ENCODE measurements around the gene VGLL4.
A peak's percentile ranks its signal among the peaks of the same experiment; 100 is the strongest.

The VGLL4 gene

GRCh38 chr3:11653298-11654055, 9.8 kb upstream of the VGLL4 start:
- DNase-seq (ENCODE audit: low read depth), result no peak

GRCh38 chr3:11651900-11652299, 8.2 kb upstream of the VGLL4 start:
- no peak for DNase-seq (ENCODE audit: low read depth)

- DNase-seq (ENCODE audit: low read depth), result no peak
Measured at GRCh38 chr3:11651477-11651876, 7.8 kb upstream of the VGLL4 start.

- no peak for DNase-seq (ENCODE audit: low read depth)
Measured at GRCh38 chr3:11650391-11650790, 6.7 kb upstream of the VGLL4 start.

- DNase-seq (ENCODE audit: low read depth), result no peak
Measured at GRCh38 chr3:11648735-11649134, 5.0 kb upstream of the VGLL4 start.

- no peak for DNase-seq (ENCODE audit: low read depth)
Measured at GRCh38 chr3:11643201-11643603, 513 bp downstream of the VGLL4 start.

- DNase-seq (ENCODE audit: low read depth), result peak; percentile 45
Measured at GRCh38 chr3:11642431-11643191, 1.1 kb downstream of the VGLL4 start.

- DNase-seq (ENCODE audit: low read depth), result no peak
Measured at GRCh38 chr3:11641683-11642430, 1.9 kb downstream of the VGLL4 start.

GRCh38 chr3:11641316-11641682, 2.4 kb downstream of the VGLL4 start:
- no peak for DNase-seq (ENCODE audit: low read depth)

GRCh38 chr3:11640009-11640673, 3.6 kb downstream of the VGLL4 start:
- no peak for DNase-seq (ENCODE audit: low read depth)

- no peak for DNase-seq (ENCODE audit: low read depth)
Measured at GRCh38 chr3:11638495-11639358, 5.0 kb downstream of the VGLL4 start.

- DNase-seq (ENCODE audit: low read depth), result no peak
Measured at GRCh38 chr3:11637901-11638458, 5.7 kb downstream of the VGLL4 start.

- no peak for DNase-seq (ENCODE audit: low read depth)
Measured at GRCh38 chr3:11636394-11636770, 7.3 kb downstream of the VGLL4 start.

- no peak for DNase-seq (ENCODE audit: low read depth)
Measured at GRCh38 chr3:11635680-11636393, 7.9 kb downstream of the VGLL4 start.

GRCh38 chr3:11634974-11635612, 8.6 kb downstream of the VGLL4 start:
- DNase-seq (ENCODE audit: low read depth), result no peak

- no peak for DNase-seq (ENCODE audit: low read depth)
Measured at GRCh38 chr3:11634081-11634635, 9.6 kb downstream of the VGLL4 start.

- no peak for DNase-seq (ENCODE audit: low read depth)
Measured at GRCh38 chr3:11632966-11633365, 10.7 kb downstream of the VGLL4 start.

- DNase-seq (ENCODE audit: low read depth), result no peak
Measured at GRCh38 chr3:11632564-11632963, 11.2 kb downstream of the VGLL4 start.

GRCh38 chr3:11631820-11632219, 11.9 kb downstream of the VGLL4 start:
- no peak for DNase-seq (ENCODE audit: low read depth)

- DNase-seq (ENCODE audit: low read depth), result no peak
Measured at GRCh38 chr3:11629716-11630115, 14.0 kb downstream of the VGLL4 start.
